WTC11 (cell line): ENCODE measurements around the gene KNDC1.

Experiments
- ETV6 ChIP-seq: sonication (generic); formaldehyde crosslinking; IDR thresholded peaks from 2 replicates; pipeline ENCODE4 v1.8.1; 2022; ENCODE audit warnings: mild to moderate bottlenecking, missing genetic modification reagents
- JUN ChIP-seq: sonication (generic); formaldehyde crosslinking; IDR thresholded peaks from 2 replicates; pipeline ENCODE4 v1.8.0; 2023; ENCODE audit warnings: mild to moderate bottlenecking, missing genetic modification reagents
- SP1 ChIP-seq: sonication (generic); formaldehyde crosslinking; conservative IDR thresholded peaks from 2 replicates; pipeline ENCODE4 v1.8.1; 2022; ENCODE audit warnings: missing genetic modification reagents
- STAT6 ChIP-seq: sonication (generic); formaldehyde crosslinking; conservative IDR thresholded peaks from 2 replicates; pipeline ENCODE4 v1.8.1; 2023; ENCODE audit warnings: mild to moderate bottlenecking, low read depth, missing genetic modification reagents, moderate library complexity
- TCF7 ChIP-seq: sonication (generic); formaldehyde crosslinking; IDR thresholded peaks from 2 replicates; pipeline ENCODE4 v1.8.0; 2022; ENCODE audit warnings: mild to moderate bottlenecking, low read depth, missing genetic modification reagents, moderate library complexity
- TEAD1 ChIP-seq: sonication (generic); formaldehyde crosslinking; IDR thresholded peaks from 2 replicates; pipeline ENCODE4 v1.8.0; 2022; ENCODE audit warnings: mild to moderate bottlenecking, missing genetic modification reagents
- ZNF416 ChIP-seq: fragments of 250-450 bp; sonication (Bioruptor Pico); IDR thresholded peaks from 2 replicates; pipeline ENCODE4 v1.9.0; 2021; ENCODE audit warnings: mild to moderate bottlenecking, inconsistent platforms
- ZNF671 ChIP-seq: fragments of 250-450 bp; sonication (Bioruptor Pico); IDR thresholded peaks from 2 replicates; pipeline ENCODE4 v1.8.0; 2021; ENCODE audit warnings: mild to moderate bottlenecking
- TF ChIP-seq, protein P1 (sequence below): fragments of 200-600 bp; IDR thresholded peaks from 2 replicates; pipeline ENCODE4 v1.8.0; 2022; ENCODE audit warnings: antibody characterized with exemption
- TF ChIP-seq, protein P2 (sequence below): sonication (generic); formaldehyde crosslinking; conservative IDR thresholded peaks from 2 replicates; pipeline ENCODE4 v1.8.1; 2022; ENCODE audit warnings: mild to moderate bottlenecking, missing genetic modification reagents
- TF ChIP-seq, protein P3 (sequence below): sonication (generic); formaldehyde crosslinking; IDR thresholded peaks from 2 replicates; pipeline ENCODE4 v1.8.1; 2023; ENCODE audit warnings: mild to moderate bottlenecking, missing genetic modification reagents, borderline replicate concordance

GRCh38 chr10:133160826-133161471 is 930 bp downstream of the KNDC1 start:
- TF ChIP-seq, protein P1, sequence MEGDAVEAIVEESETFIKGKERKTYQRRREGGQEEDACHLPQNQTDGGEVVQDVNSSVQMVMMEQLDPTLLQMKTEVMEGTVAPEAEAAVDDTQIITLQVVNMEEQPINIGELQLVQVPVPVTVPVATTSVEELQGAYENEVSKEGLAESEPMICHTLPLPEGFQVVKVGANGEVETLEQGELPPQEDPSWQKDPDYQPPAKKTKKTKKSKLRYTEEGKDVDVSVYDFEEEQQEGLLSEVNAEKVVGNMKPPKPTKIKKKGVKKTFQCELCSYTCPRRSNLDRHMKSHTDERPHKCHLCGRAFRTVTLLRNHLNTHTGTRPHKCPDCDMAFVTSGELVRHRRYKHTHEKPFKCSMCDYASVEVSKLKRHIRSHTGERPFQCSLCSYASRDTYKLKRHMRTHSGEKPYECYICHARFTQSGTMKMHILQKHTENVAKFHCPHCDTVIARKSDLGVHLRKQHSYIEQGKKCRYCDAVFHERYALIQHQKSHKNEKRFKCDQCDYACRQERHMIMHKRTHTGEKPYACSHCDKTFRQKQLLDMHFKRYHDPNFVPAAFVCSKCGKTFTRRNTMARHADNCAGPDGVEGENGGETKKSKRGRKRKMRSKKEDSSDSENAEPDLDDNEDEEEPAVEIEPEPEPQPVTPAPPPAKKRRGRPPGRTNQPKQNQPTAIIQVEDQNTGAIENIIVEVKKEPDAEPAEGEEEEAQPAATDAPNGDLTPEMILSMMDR = no peak
- TF ChIP-seq ETV6 (CRISPR knock-in tag) (no peak), STAT6 (CRISPR knock-in tag) (no peak), JUN (no peak), ZNF671 (CRISPR knock-in tag) (no peak), TEAD1 (no peak), SP1 (CRISPR knock-in tag) (no peak), TCF7 (CRISPR knock-in tag) (no peak), ZNF416 (no peak)
- TF ChIP-seq, protein P2, sequence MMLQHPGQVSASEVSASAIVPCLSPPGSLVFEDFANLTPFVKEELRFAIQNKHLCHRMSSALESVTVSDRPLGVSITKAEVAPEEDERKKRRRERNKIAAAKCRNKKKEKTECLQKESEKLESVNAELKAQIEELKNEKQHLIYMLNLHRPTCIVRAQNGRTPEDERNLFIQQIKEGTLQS (CRISPR knock-in tag) = no peak
- TF ChIP-seq, protein P3, sequence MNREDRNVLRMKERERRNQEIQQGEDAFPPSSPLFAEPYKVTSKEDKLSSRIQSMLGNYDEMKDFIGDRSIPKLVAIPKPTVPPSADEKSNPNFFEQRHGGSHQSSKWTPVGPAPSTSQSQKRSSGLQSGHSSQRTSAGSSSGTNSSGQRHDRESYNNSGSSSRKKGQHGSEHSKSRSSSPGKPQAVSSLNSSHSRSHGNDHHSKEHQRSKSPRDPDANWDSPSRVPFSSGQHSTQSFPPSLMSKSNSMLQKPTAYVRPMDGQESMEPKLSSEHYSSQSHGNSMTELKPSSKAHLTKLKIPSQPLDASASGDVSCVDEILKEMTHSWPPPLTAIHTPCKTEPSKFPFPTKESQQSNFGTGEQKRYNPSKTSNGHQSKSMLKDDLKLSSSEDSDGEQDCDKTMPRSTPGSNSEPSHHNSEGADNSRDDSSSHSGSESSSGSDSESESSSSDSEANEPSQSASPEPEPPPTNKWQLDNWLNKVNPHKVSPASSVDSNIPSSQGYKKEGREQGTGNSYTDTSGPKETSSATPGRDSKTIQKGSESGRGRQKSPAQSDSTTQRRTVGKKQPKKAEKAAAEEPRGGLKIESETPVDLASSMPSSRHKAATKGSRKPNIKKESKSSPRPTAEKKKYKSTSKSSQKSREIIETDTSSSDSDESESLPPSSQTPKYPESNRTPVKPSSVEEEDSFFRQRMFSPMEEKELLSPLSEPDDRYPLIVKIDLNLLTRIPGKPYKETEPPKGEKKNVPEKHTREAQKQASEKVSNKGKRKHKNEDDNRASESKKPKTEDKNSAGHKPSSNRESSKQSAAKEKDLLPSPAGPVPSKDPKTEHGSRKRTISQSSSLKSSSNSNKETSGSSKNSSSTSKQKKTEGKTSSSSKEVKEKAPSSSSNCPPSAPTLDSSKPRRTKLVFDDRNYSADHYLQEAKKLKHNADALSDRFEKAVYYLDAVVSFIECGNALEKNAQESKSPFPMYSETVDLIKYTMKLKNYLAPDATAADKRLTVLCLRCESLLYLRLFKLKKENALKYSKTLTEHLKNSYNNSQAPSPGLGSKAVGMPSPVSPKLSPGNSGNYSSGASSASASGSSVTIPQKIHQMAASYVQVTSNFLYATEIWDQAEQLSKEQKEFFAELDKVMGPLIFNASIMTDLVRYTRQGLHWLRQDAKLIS (CRISPR knock-in tag) = no peak
